ENCODE measurements around the gene NUDT19.

The NUDT19 gene

DNA sequence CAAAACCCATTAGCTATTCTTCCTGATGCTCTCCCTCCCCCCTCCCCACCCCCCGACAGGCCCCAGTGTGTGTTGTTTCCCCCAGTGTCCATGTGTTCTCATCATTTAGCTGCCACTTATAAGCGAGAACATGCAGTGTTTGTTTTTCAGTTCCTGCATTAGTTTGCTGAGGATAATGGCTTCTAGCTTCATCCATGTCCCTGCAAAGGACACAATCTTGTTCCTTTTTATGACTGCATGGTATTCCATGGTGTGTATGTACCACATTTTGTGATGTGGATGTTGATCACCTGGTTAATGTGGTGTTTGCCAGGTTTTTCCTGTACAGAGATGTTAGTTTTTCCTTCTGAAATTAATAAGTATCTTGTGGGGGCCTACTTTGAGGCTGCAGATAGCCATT is 59.4 kb downstream of the NUDT19 start:
- no peak for DNase-seq (ENCODE audit: low read depth)
- H3K4me3 ChIP-seq (ENCODE audit: low read depth, low read length), result no peak overlapping the region
- TF ChIP-seq CTCF (IDR thresholded peaks at IDR 0.05; ENCODE audit: insufficient read depth, low read depth, low read length, missing control alignments), result no peak

DNA sequence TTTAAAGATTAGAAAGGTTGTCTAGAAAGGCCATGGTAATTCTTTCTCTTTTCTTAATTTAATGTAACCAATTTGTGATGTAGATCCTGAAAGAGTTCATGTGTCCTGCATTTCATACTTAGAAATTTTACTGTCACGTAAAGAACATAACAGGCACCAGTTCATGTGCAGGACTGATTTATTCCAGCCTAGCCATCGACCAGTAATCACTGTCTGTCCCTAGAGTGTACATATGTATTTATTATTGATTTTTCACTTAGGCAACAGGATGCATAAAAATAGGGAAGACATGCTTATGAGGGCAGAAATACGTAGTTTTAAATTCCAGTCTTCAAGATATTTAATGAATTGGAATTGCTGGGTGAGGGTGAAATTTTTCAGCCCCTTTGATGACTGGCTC is 65.6 kb downstream of the NUDT19 start:
- H3K4me3 ChIP-seq (ENCODE audit: low read depth, low read length), result no peak overlapping the region
- no peak for DNase-seq (ENCODE audit: low read depth)
- TF ChIP-seq CTCF (IDR thresholded peaks at IDR 0.05; ENCODE audit: insufficient read depth, low read depth, low read length, missing control alignments), result no peak
